IMR-90 (cell line): ENCODE measurements around the gene HDAC7. TPM values are rescaled to one million over a fixed set of nuclear protein-coding genes. Genes with fewer than 3 reads are reported as not detected.

ENCODE experiments used
- ATAC-seq: fragments of 200-7000 bp; cut with Tn5 transposase; 2 replicates; pipeline ENCODE4 v1.9.1; 2020; ENCODE audit warnings: low read depth, mild to moderate bottlenecking, moderate library complexity
- BruUV-seq: library from RNA; stranded (reverse); fragments of 400-500 nt; replicated peaks from 2 replicates; lab custom pipeline; 2021; lab: Mats Ljungman, UMichigan
- CTCF ChIA-PET: fragments of 300-600 bp; formaldehyde crosslinking; extraction: SDS; loops from one replicate; lab custom pipeline; 2021; ENCODE audit warnings: antibody characterized with exemption; lab: Yijun Ruan, JAX
- POLR2A ChIA-PET: fragments of 300-600 bp; sonication (Branson Sonifier 250); formaldehyde crosslinking; loops from one replicate; lab custom pipeline; 2022; ENCODE audit warnings: antibody characterized with exemption; ENCODE audit not compliant: unreplicated experiment; lab: Charles Lee
- DNase-seq: peaks from one replicate; pipeline ENCODE4 v3.0.0; 2013
- H2AFZ ChIP-seq: replicated peaks from 2 replicates; pipeline ENCODE3; 2013; ENCODE audit warnings: low read length, mild to moderate bottlenecking; ENCODE audit not compliant: poor library complexity
- H2AK5ac ChIP-seq: 2 replicates; pipeline ENCODE4 v1.6.1; 2013; ENCODE audit warnings: low read depth, low read length, inconsistent platforms
- H2AK9ac ChIP-seq: replicated peaks from 2 replicates; pipeline ENCODE3; 2013; ENCODE audit warnings: mild to moderate bottlenecking, low read depth, low read length, moderate library complexity; ENCODE audit not compliant: poor library complexity
- H2BK120ac ChIP-seq: 2 replicates; pipeline ENCODE4 v1.6.1; 2013; ENCODE audit warnings: low read depth, low read length, inconsistent platforms
- H2BK15ac ChIP-seq: 3 replicates; pipeline ENCODE4 v1.6.1; 2013; ENCODE audit warnings: low read depth, low read length, inconsistent platforms
- H2BK20ac ChIP-seq: 2 replicates; pipeline ENCODE4 v1.6.1; 2013; ENCODE audit warnings: low read depth, mild to moderate bottlenecking, inconsistent platforms, low read length, moderate library complexity
- H2BK5ac ChIP-seq: 2 replicates; pipeline ENCODE4 v1.6.1; 2013; ENCODE audit warnings: mild to moderate bottlenecking, low read depth, low read length, inconsistent platforms; ENCODE audit not compliant: poor library complexity, severe bottlenecking
- H3K14ac ChIP-seq: replicated peaks from 2 replicates; pipeline ENCODE4 v1.6.1; 2013; ENCODE audit warnings: low read depth, low read length, inconsistent platforms
- H3K18ac ChIP-seq: 2 replicates; pipeline ENCODE4 v1.6.1; 2013; ENCODE audit warnings: low read depth, low read length, control low read depth
- H3K23ac ChIP-seq: 2 replicates; pipeline ENCODE4 v1.6.1; 2013; ENCODE audit warnings: low read depth, low read length, inconsistent platforms
- H3K27ac ChIP-seq: 2 replicates; pipeline ENCODE4 v1.5.1; 2013; ENCODE audit warnings: mild to moderate bottlenecking, control low read depth, low read length; ENCODE audit not compliant: insufficient read depth
- H3K27me3 ChIP-seq: 2 replicates; pipeline ENCODE4 v1.6.1; 2013; ENCODE audit warnings: low read length; ENCODE audit not compliant: control insufficient read depth, insufficient read depth
- H3K36me3 ChIP-seq: 2 replicates; pipeline ENCODE4 v1.6.1; 2013; ENCODE audit warnings: low read length, mixed read lengths; ENCODE audit not compliant: control insufficient read depth, insufficient read depth
- H3K4ac ChIP-seq: 2 replicates; pipeline ENCODE4 v1.6.1; 2013; ENCODE audit warnings: low read depth, low read length, inconsistent platforms
- H3K4me1 ChIP-seq: 2 replicates; pipeline ENCODE4 v1.6.1; 2013; ENCODE audit warnings: low read length, mixed read lengths; ENCODE audit not compliant: control insufficient read depth, insufficient read depth
- H3K4me2 ChIP-seq: 2 replicates; pipeline ENCODE4 v1.6.1; 2013; ENCODE audit warnings: low read depth, mild to moderate bottlenecking, control low read depth, low read length, moderate library complexity
- H3K4me3 ChIP-seq: 2 replicates; pipeline ENCODE4 v1.5.1; 2013; ENCODE audit warnings: low read depth, mild to moderate bottlenecking, control low read depth, low read length, moderate library complexity; ENCODE audit not compliant: insufficient read depth
- H3K56ac ChIP-seq: 2 replicates; pipeline ENCODE4 v1.6.1; 2013; ENCODE audit warnings: low read length, inconsistent platforms; ENCODE audit not compliant: insufficient read depth; ENCODE audit errors: extremely low read depth
- H3K79me1 ChIP-seq, 2 experiments: 2 replicates each; pipeline ENCODE4 v1.6.1; 2013; ENCODE audit warnings: low read length in 2 of 2, inconsistent platforms in 1 of 2, low read depth in 1 of 2
- H3K9ac ChIP-seq: 2 replicates; pipeline ENCODE4 v1.6.1; 2013; ENCODE audit warnings: low read depth, low read length, control low read depth
- H3K9me1 ChIP-seq: 2 replicates; pipeline ENCODE4 v1.6.1; 2013; ENCODE audit warnings: low read length, inconsistent platforms; ENCODE audit not compliant: insufficient read depth
- H3K9me3 ChIP-seq: 2 replicates; pipeline ENCODE4 v1.6.1; 2013; ENCODE audit warnings: low read length; ENCODE audit not compliant: control insufficient read depth, insufficient read depth
- H4K20me1 ChIP-seq: 2 replicates; pipeline ENCODE4 v1.6.1; 2013; ENCODE audit warnings: low read length, inconsistent platforms; ENCODE audit not compliant: insufficient read depth
- H4K5ac ChIP-seq: 2 replicates; pipeline ENCODE4 v1.6.1; 2013; ENCODE audit warnings: mild to moderate bottlenecking, low read depth, low read length, control low read depth
- H4K8ac ChIP-seq, 2 experiments: 2 replicates each; pipeline ENCODE4 v1.6.1; 2013; ENCODE audit warnings: low read depth in 2 of 2, low read length in 2 of 2, control low read depth in 1 of 2, inconsistent platforms in 1 of 2
- H4K91ac ChIP-seq: 2 replicates; pipeline ENCODE4 v1.6.1; 2013; ENCODE audit warnings: low read depth, low read length, inconsistent platforms; ENCODE audit not compliant: insufficient read depth
- CEBPB ChIP-seq: IDR thresholded peaks from 2 replicates; pipeline ENCODE4 v1.6.1; 2012; ENCODE audit warnings: low read depth, low read length, improper control_type of control experiment
- CHD1 ChIP-seq: IDR thresholded peaks from 2 replicates; pipeline ENCODE4 v1.6.1; 2012; ENCODE audit warnings: low read depth, low read length, improper control_type of control experiment
- ELK1 ChIP-seq: fragments of 150-350 bp; IDR thresholded peaks from 2 replicates; pipeline ENCODE4 v1.6.1; 2016; ENCODE audit warnings: low read depth, mild to moderate bottlenecking, low read length, moderate library complexity, borderline replicate concordance
- MAFK ChIP-seq: IDR thresholded peaks from 2 replicates; pipeline ENCODE4 v1.6.1; 2012; ENCODE audit warnings: low read depth, low read length, improper control_type of control experiment
- MAZ ChIP-seq: IDR thresholded peaks from 2 replicates; pipeline ENCODE4 v1.6.1; 2012; ENCODE audit warnings: low read depth, mild to moderate bottlenecking, low read length, improper control_type of control experiment, moderate library complexity, borderline replicate concordance
- POLR2A ChIP-seq: IDR thresholded peaks from 2 replicates; pipeline ENCODE4 v1.6.1; 2012; ENCODE audit warnings: mild to moderate bottlenecking, low read depth, low read length
- RAD21 ChIP-seq: IDR thresholded peaks from 2 replicates; pipeline ENCODE4 v1.6.1; 2012; ENCODE audit warnings: low read length, improper control_type of control experiment
- SMC3 ChIP-seq: fragments of 150-350 bp; IDR thresholded peaks from 2 replicates; pipeline ENCODE4 v1.6.1; 2016; ENCODE audit warnings: low read depth, mild to moderate bottlenecking, antibody characterized with exemption, low read length, moderate library complexity
- USF2 ChIP-seq: fragments of 150-350 bp; IDR thresholded peaks from 2 replicates; pipeline ENCODE4 v1.6.1; 2017; ENCODE audit warnings: mild to moderate bottlenecking, antibody characterized with exemption, low read length, low read depth
- WGBS, 2 experiments: methylation state at CpG; one replicate each; pipeline versions ENCODE4 v1.1.5 to v1.1.7; 2013; ENCODE audit warnings: missing lambda C conversion rate in 2 of 2; ENCODE audit not compliant: insufficient read length in 1 of 2; ENCODE audit errors: extremely low coverage in 2 of 2; 5-methylcytosine and 5-hydroxymethylcytosine counted together
- dilution Hi-C: fragments of 300-500 bp; cut with HindIII; formaldehyde crosslinking; loops from one replicate; pipeline ENCODE4 v1.14.3; 2018; ENCODE audit warnings: low sequenced_read_pairs; ENCODE audit not compliant: unreplicated experiment
- in situ Hi-C: fragments of 300-500 bp; cut with MboI; formaldehyde crosslinking; loops from 3 replicates; pipeline ENCODE4 v1.14.3; 2019; ENCODE audit warnings: low sequenced_read_pairs, inconsistent platforms, mixed read lengths
- intact Hi-C: fragments of 100-400 bp; cut with micrococcal nuclease; formaldehyde crosslinking; loops from 2 replicates; pipeline ENCODE4 v1.10.0; 2022
- polyA plus RNA-seq, 3 experiments: library from polyadenylated mRNA; depleted of rRNA; stranded (reverse); fragments of >200 nt; gene quantifications; 2 replicates each; pipeline ENCODE4 v1.2.3, GENCODE V29; 2012; ENCODE audit warnings: low replicate concordance in 1 of 3
- total RNA-seq: library from RNA; depleted of rRNA; stranded (reverse); fragments of >200 nt; gene quantifications from 2 replicates; pipeline ENCODE4 v1.2.3, GENCODE V29; 2012

Gene HDAC7
- total and polyA plus RNA-seq, 2 of the 4 experiments (the other 2 are of a cell fraction), result 10.4 to 64.7 TPM

- no peak for TF ChIP-seq CHD1
- no peak for TF ChIP-seq CEBPB
Observed at GRCh38 chr12:47851303-47851952, 31.7 kb upstream of the HDAC7 start (continued).

- WGBS, 2 experiments, result 0% methylated on average over 1 of the region's 12 CpGs; no CpG with 5 or more reads in 1 of the 2 experiments
- no peak overlapping the region for H3K4me3 ChIP-seq
- POLR2A ChIA-PET, result no interaction called here
- TF ChIP-seq MAZ, result peak; percentile 71; the same call in 1 of the 2 replicates
- no peak for TF ChIP-seq USF2
- no peak for TF ChIP-seq SMC3
- no peak for TF ChIP-seq RAD21
- TF ChIP-seq CEBPB, result peak; percentile 71
- TF ChIP-seq POLR2A, result no peak
- TF ChIP-seq MAFK, result no peak
- TF ChIP-seq ELK1, result no peak
Observed at GRCh38 chr12:47850153-47851084, 30.7 kb upstream of the HDAC7 start.

More at GRCh38 chr12:47850153-47851084, 30.7 kb upstream of the HDAC7 start:
- peak overlapping the region; percentile 58 for H3K18ac ChIP-seq
- H4K8ac ChIP-seq, result peak overlapping the region in 1 of 2 experiments; percentile 78; a peak in 2 of 4 replicates
- peak overlapping the region; percentile 25; the same call in 1 of the 3 replicates for H2BK15ac ChIP-seq
- H3K4ac ChIP-seq, result peak overlapping the region; percentile 94
- peak overlapping the region; percentile 80 for H4K91ac ChIP-seq
- peaks cover 0 to 12% of the 10 kb centered on the region in 2 experiments; a peak in 1 of 4 replicates for H3K79me1 ChIP-seq
- peak overlapping the region; percentile 22 for H3K9ac ChIP-seq
- H2BK5ac ChIP-seq, result peak overlapping the region; percentile 14
- H3K56ac ChIP-seq, result no peak overlapping the region; the same call in 1 of the 2 replicates
- H3K9me1 ChIP-seq, result peaks cover 16% of the 10 kb centered on the region
- H3K23ac ChIP-seq, result peak overlapping the region; percentile 93; the same call in 1 of the 2 replicates
- peak overlapping the region; percentile 70 for H2BK20ac ChIP-seq
- peak overlapping the region; percentile 77 for H3K14ac ChIP-seq
- H4K5ac ChIP-seq, result no peak overlapping the region; the same call in 1 of the 2 replicates
- H3K27me3 ChIP-seq, result no peaks in the 10 kb centered on the region
- H3K27ac ChIP-seq, result peak overlapping the region; percentile 46; the same call in 1 of the 2 replicates
- peak; percentile 79 for ATAC-seq
- peak overlapping the region; percentile 33 for H3K4me2 ChIP-seq
- H2BK120ac ChIP-seq, result peak overlapping the region; percentile 90
- H2AK5ac ChIP-seq, result peak overlapping the region; percentile 91; the same call in 1 of the 2 replicates
- no TSS peak for BruUV-seq
- peak overlapping the region; percentile 84 for H2AFZ ChIP-seq
- peak; percentile 83 for DNase-seq
- H3K36me3 ChIP-seq, result peaks cover 7% of the 10 kb centered on the region; the same call in 1 of the 2 replicates
- dilution Hi-C loops, result no loop called here
- peak overlapping the region; percentile 91 for H2AK9ac ChIP-seq
- intact Hi-C loops, result loop anchor here (5.0 kb wide), 2 partner anchors 52 to 97 kb away; partner anchors contain the start of gene VDR
- CTCF ChIA-PET, result interaction anchor here (0.7 to 1.2 kb wide), 3 partner anchors 13 to 199 kb away, joined by 3 to 5 read pairs (median 3); no protein-coding TSS in a partner anchor
- H4K20me1 ChIP-seq, result no peaks in the 10 kb centered on the region
- H3K4me1 ChIP-seq, result peaks cover 21% of the 10 kb centered on the region
- H3K9me3 ChIP-seq, result no peaks in the 10 kb centered on the region
- in situ Hi-C loops, result no loop called here
